HG03378 (cell line): ENCODE measurements around the gene UGT1A4.

Experiments
- ATAC-seq: cut with Tn5 transposase; IDR thresholded peaks from one replicate; pipeline ENCODE4 v1.9.1; 2021; ENCODE audit warnings: mild to moderate bottlenecking, moderate library complexity; ENCODE audit not compliant: unreplicated experiment

UGT1A4 gene

GRCh38 chr2:233807966-233808935, 89.7 kb downstream of the UGT1A4 start:
- no peak for ATAC-seq

DNA sequence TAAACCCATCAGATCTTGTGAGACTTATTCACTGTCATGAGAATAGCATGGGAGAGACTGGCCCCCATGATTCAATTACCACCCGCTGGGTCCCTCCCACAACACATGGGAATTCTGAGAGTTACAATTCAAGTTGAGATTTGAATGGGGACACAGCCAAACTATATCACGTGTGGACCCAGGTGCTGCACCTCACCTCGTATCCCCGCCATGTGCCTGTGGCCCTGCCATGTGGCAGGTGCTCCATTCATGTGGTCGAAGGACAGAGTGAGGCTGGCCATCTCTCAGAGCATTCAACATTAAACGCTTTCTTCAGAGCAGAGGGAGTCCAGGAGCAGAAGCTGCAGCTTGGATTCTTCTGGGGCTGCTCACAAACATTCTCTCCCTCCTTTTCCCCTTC, 91.8 kb downstream of the UGT1A4 start:
- ATAC-seq: no peak

GRCh38 chr2:233811087-233811486, 92.6 kb downstream of the UGT1A4 start:
- no peak for ATAC-seq

- no peak for ATAC-seq
Observed at GRCh38 chr2:233811732-233812131, 93.2 kb downstream of the UGT1A4 start.

DNA sequence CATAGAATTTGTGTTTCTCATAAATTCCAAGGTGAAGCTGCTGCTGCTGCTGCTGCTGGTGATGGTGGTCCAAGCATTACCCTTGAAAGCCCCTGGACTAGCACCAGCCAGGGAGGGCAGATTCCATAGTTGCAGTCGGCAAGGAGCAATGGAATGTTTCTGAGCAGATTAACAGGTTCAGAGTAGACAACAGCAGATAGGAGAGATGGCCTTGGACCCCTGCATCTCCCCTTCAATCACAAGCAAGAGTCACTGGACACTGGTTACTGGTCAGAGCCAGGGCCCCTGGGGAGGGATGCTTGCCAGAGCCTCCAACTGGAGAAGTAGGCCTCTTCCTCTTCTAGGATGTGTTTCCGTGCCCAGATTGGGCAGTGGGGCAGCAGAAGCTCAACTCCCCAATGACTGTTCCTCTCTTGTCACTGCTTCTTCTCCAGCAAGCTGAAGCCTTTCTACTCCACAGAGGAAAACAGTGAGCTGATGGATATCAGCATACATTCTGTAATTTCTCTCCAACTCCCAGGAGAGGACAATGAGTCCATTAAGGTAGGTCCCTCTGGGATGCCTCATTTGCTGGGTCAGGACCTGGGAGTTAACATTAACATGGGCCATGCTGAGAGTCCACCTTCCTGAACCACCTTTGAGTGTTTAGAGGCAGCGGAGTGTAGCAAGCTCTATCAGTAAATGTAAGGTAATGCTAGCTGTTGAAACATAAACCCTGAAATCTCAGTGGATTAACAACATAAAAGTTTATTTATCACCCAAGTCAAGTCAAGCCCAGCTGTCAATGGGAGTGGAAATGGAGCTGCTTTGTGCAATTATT, 94.9 kb downstream of the UGT1A4 start:
- ATAC-seq: no peak

DNA sequence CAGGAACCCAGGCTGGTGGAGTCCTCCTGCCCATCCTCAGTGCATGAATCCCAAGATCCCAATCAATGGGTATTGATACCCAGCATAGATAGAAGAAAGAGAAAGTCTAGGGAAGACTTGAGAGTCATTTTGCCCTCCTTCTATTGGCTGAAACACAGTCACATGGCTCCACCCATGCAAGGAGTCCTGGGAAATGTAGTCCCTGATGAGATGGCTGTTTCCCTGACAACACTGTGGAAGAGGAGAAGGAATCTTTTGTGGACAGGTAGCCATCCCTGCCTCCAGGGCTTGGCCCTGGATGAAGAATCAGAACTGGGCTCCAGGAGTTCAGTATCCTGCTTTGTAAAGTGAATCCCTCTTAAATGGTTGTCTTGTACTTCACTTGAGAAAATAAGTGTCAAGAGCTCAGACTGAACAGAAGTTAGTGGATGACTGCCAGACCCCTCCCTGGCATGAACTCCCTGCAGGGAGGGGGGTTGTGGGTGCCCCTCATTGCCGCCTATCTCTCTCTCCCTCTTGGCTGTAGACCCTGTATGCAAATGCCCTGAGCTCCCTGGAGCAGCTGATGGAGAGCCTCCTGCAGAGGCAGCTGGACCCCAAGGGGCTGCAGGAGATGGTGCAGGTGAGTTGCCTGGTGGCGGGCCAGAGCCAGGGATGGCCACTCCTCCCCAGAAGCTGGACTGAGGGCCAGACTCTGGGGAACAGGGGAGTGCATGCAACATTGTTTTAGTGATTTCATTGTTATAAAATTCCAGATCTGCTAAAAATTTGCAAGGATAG, 95.7 kb downstream of the UGT1A4 start:
- ATAC-seq: no peak

DNA sequence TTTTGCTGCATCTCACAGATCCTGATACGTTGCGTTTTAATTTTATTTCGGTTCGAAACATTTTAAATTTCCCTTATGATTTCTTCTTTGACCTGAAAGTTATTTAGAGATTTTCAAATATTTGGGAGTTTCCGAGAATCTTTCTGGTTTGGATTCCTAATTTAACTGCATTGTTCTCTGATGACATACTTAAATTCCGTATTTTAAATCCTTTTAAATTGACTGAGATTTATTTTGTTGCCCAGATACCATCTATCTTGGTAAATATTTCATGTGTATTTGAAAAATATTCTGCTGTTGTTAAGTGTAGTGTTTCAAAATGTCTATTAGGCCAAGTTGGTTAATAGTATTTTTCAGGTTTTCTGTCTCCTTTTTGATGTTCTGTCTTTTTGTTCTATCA, 97.3 kb downstream of the UGT1A4 start:
- ATAC-seq: no peak

GRCh38 chr2:233816334-233816733, 97.8 kb downstream of the UGT1A4 start:
- ATAC-seq: no peak

- no peak for ATAC-seq
Observed at GRCh38 chr2:233816771-233817170, 98.2 kb downstream of the UGT1A4 start.

DNA sequence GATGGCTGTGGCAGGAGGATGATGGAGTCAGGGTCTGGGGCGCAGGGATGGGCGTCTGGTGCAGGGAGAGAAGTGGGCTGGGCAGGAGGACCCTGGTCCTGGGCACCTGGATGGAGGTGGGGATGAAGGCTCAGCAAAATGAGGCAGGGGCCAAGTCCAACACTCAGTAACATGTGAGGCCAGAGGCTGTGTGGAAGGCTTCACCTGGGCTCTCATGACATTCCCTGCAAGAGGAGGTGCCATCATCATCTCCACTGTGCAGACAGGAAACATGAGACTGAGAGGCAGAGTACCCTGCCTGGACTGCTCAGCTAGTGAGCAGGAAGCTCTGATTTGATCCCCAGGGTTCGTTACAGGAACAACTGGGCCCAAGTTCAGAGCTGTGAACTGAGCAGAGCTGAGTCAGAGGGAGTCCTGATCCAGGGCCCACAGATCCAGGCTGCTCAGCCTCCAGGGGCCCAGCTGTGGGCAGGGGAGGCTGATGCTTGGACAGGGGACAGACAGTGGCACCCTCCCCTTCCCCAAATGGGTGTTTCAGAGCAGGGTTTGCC, 98.9 kb downstream of the UGT1A4 start:
- no peak for ATAC-seq

DNA sequence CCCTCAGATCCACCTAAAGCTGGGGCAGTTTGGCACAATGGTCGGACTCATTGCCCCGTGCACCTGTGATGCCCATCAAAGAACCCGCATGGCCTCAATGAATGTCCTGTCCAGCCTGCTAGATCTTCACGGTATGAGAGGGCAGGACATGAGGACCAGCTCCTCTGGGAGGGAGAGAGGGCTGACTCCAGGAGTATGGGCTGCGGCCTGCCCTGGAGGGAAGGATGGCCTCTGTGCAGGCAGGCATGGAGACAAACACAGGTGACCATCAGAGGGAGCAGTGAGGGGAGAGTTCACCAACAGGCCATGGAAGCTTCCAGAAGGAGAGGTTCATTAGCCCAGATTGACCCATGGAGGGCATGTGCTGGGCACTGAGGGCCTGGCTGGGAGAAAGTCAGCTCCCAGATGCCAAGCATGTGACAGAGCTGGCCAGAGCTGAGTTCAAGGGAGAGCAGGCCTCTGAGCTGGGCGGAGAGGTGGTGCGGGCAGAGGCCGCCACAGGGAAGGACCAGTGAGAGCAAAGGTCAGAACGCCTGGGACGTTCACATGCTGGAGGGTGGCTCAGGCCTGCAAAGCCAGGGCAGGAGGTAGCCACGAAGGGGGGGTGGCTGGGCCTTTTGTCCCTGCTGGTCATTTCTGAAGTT, 99.6 kb downstream of the UGT1A4 start:
- no peak for ATAC-seq

- ATAC-seq: no peak
Observed at GRCh38 chr2:233818639-233819621, 100.4 kb downstream of the UGT1A4 start.

DNA sequence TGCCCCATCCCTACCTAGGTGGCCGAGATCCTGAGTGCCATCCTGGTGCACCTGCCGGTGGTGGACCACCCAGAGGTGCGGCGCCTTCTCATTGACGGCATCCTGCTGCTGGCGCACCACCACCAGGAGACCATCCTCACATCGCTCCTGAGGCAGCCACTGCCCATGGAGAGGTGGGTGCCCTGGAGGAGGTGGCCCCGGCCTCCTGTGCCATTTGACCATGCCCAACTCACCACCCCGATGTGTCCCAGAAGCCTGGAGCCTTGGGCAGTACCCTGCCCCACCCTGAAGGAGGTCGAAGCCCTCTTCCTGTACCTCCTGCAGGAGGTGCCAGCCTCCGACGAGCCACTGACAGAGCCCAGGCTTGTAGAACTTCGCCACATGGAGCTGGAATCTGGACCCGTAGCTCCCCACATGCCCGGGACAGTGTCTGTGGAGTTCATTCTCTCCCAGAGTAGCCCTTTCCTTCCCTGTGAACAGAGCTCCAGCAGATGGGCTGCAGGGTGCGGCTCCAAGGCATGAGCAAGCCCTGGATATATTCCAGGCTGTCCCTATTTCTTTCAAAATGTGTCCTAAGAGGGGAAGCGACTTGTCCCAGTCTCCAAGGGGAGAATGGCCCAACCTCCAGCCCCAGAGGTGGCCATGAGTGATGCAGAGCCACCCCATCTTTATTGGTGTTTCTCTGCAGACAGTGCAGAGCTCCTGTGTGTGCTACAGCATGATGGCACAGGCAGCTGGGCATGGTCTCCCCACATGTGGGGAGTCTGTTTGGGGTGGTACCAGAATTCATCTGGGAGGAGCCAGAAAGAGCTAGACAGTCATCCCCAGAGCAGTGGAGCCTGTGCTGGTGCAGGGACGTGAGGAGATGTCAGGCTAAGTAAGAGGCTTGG, 101.6 kb downstream of the UGT1A4 start:
- no peak for ATAC-seq

DNA sequence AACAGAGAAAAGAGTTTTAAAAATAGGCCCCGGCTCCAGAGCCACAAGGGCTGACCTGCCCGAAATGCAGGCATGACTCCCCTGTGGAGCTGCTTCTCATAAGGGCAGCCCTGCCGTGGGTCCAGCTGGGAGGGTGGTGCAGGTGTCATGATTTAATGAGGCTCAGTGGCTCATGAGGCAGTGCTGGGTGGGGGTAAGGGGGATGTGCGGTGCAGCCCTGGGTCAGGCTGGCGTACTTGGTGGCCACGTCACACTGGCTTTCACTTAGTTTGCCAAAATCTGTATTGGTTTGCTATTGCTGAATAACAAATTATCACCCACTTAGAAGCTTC, 102.2 kb downstream of the UGT1A4 start:
- ATAC-seq: no peak

- ATAC-seq: no peak
Observed at GRCh38 chr2:233821196-233821595, 102.7 kb downstream of the UGT1A4 start.

DNA sequence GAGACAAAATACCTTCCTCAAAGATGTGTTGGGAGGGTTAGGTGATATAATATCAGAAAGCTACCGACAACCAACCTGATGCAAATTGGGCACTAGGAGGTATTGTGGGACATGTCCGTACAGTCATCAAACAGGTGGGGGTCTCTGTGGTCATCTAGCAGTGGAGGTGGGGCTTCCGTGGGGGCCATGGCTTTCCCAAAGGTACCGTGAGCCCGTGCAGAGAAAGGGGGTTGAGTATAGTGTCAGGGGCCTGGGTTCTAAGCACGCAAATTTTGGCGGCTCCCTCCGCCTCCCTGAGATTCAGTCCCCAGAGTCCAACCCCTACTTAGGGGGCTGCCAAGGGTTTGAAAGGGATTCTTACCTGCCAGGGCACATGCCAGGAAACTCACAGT, 103.2 kb downstream of the UGT1A4 start:
- no peak for ATAC-seq

DNA sequence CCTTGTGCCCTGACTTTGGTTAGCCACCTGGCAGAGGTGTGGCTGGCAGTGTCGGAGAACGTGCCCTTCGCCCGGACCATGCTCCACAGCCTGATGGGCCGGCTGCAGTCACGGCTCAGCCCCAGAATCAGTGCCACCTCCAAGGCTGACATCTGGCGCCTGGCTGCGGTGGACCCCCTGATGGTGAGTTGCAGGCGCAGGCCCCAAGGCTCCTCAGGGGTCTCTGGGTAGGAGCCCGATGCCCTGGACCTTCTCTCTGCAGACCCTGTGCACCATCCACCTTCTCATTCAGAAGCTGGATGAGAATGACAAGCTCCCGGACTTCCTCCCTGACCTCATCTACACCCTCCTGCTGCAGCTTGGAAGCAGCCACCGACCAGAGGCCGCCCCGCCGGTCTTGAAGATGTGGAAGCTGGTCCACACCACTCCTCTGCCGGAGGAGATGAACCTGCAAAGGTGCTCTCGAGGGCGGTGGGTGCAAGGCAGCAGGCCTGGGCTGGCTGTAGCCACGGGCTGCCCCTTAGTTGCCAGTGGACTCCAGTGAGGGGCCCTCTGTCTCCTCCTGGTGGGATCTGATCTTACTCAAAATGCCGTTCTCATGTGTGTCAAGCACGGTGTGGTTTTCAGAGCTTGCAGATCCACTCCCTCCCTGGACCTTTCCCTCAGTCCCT, 103.7 kb downstream of the UGT1A4 start:
- no peak for ATAC-seq
